Left lung (tissue), 10 donors: Measurements from ENCODE around the gene PROM1. TPM values are rescaled to one million over a fixed set of nuclear protein-coding genes. Genes with fewer than 3 reads are reported as not detected.

ENCODE experiments used
- ATAC-seq: fragments of 200-7000 bp; cut with Tn5 transposase; one replicate; pipeline ENCODE4 v1.9.1; 2020; ENCODE audit warnings: moderate library complexity
- DNase-seq, 4 donors: peaks; one replicate each; pipeline ENCODE4 v3.0.0-alpha.2; 2013 to 2020
- H3K27ac ChIP-seq, 2 donors: fragments of 200-600 bp; sonication (generic) in 1 of 2; one replicate each; pipeline versions ENCODE4 v1.5.0 to v1.8.0; 2020 to 2021
- H3K27me3 ChIP-seq, 2 donors: fragments of 200-600 bp; sonication (generic) in 1 of 2; one replicate each; pipeline versions ENCODE4 v1.5.0 to v1.8.0; 2020 to 2021
- H3K36me3 ChIP-seq, 2 donors: fragments of 200-600 bp; sonication (generic) in 1 of 2; one replicate each; pipeline versions ENCODE4 v1.5.0 to v1.8.0; 2020 to 2021
- H3K4me1 ChIP-seq, 2 donors: fragments of 200-600 bp; one replicate each; pipeline ENCODE4 v1.8.0; 2021
- H3K4me3 ChIP-seq, 2 donors: fragments of 200-600 bp; sonication (generic) in 1 of 2; one replicate each; pipeline versions ENCODE4 v1.5.0 to v1.8.0; 2020 to 2021; ENCODE audit warnings: mild to moderate bottlenecking in 1 of 2
- H3K9me3 ChIP-seq, 2 donors: fragments of 200-600 bp; sonication (generic) in 1 of 2; one replicate each; pipeline versions ENCODE4 v1.5.0 to v1.8.0; 2020 to 2021
- CTCF ChIP-seq, 2 donors: fragments of 200-600 bp; sonication (generic) in 1 of 2; IDR thresholded peaks; one replicate each; pipeline versions ENCODE4 v1.5.0 to v1.8.0; 2021; ENCODE audit warnings: antibody characterized with exemption in 2 of 2
- intact Hi-C, 2 donors: fragments of 100-400 bp; cut with DNase I; formaldehyde crosslinking; loops; one replicate each; pipeline versions ENCODE4 v1.11.2 to v1.14.2; 2022
- polyA plus RNA-seq, 6 donors: library from polyadenylated mRNA; unstranded; fragments of 120-200 nt; gene quantifications; one replicate each; pipeline ENCODE4 v1.2.1, GENCODE V29; 2013; ENCODE audit not compliant: insufficient read length in 6 of 6
- total RNA-seq, 2 donors: library from RNA; stranded (reverse); fragmentation: NEBNext Ultra II Directional; extraction: Animal tissue kit (Norgen Biotek cat#: 25700); gene quantifications; one replicate each; pipeline ENCODE4 v1.2.1, GENCODE V29; 2021
- donor health status: DM: no; HTN: yes; CAD: no.
- donor health status: DM: no; HTN: no; CAD: no.

PROM1 gene
- total and polyA plus RNA-seq, 8 donors: 11.2 to 37.1 (median 25.2) TPM; not detected in 1

DNA sequence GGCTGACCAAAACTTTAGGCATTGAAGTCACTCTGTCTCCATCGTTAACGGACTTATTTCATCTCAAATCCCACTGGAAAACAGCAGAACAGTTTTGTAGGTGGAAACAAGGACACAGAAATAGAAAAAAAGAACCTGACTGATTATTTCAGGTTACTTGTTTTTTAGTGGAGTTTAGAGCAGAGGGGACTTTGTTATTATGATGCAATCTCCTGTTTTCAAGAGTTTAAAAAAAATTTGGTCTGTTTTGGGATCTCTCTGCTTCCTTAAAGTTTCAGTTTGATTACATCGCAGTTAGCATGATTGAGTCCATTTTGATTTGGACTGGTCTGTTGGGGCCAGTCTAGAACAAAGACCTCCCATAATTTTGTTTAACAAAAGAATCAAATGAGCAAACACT lies 13.6 kb downstream of the PROM1 start:
- Histone ChIP-seq H3K36me3 (no peaks in the 10 kb centered on the region), H3K4me1 (no peaks in the 10 kb centered on the region), H3K4me3 (no peak overlapping the region), H3K27me3 (no peaks in the 10 kb centered on the region), H3K9me3 (no peaks in the 10 kb centered on the region), H3K27ac (no peak overlapping the region)
- intact Hi-C loops: no loop called here
- no peak for ATAC-seq
- TF ChIP-seq CTCF (IDR thresholded peaks at IDR 0.05): no peak
- no peak for DNase-seq

- TF ChIP-seq CTCF (IDR thresholded peaks at IDR 0.05): no peak
- ATAC-seq (no peak), DNase-seq (no peak)
- intact Hi-C loops: no loop called here
- no peaks in the 10 kb centered on the region for H3K36me3 ChIP-seq
- H3K27me3 ChIP-seq: no peaks in the 10 kb centered on the region
- no peaks in the 10 kb centered on the region for H3K4me1 ChIP-seq
- no peak overlapping the region for H3K4me3 ChIP-seq
- H3K9me3 ChIP-seq: no peaks in the 10 kb centered on the region
- H3K27ac ChIP-seq: no peak overlapping the region
Observed at GRCh38 chr4:16067515-16067914, 16.3 kb downstream of the PROM1 start.

DNA sequence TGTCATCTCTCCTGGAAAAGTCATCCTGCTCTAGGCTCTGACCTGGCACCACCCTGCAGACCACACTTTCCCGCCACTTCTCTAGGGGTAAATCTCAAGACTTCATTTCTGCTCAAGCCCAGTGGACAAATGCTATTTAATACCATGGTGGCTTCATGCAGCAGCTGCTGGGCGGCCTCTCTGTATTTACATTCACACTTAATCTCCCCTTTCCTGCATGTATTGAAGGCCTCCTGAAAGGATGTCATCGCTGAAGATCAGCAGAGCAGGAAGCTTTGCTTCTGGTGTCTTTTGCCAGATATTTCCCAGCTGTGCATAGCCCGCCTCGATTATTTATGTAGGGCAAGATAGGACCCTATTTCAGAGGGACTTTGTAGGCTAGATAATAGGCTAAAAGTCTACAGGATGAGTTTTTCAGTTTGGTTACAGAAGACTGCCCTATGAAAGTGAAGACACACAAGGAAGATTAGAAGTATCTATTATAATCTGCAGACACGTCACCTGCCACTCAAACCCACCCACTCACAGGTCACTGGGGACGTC lies 17.2 kb downstream of the PROM1 start:
- no peak for ATAC-seq
- no peak overlapping the region for H3K4me3 ChIP-seq
- no peak for TF ChIP-seq CTCF (IDR thresholded peaks at IDR 0.05)
- no peaks in the 10 kb centered on the region for H3K36me3 ChIP-seq
- DNase-seq: peak in 2 of 4 donors; percentile 56 to 73
- intact Hi-C loops: no loop called here
- no peaks in the 10 kb centered on the region for H3K27me3 ChIP-seq
- H3K9me3 ChIP-seq: no peaks in the 10 kb centered on the region
- no peak overlapping the region for H3K27ac ChIP-seq
- H3K4me1 ChIP-seq: no peaks in the 10 kb centered on the region

- no peak for ATAC-seq
- Histone ChIP-seq H3K27ac (no peak overlapping the region), H3K27me3 (no peaks in the 10 kb centered on the region), H3K36me3 (no peaks in the 10 kb centered on the region), H3K4me3 (no peak overlapping the region), H3K4me1 (no peaks in the 10 kb centered on the region), H3K9me3 (no peaks in the 10 kb centered on the region)
- no peak for DNase-seq
- no peak for TF ChIP-seq CTCF (IDR thresholded peaks at IDR 0.05)
- intact Hi-C loops: no loop called here
Observed at GRCh38 chr4:16065066-16065465, 18.8 kb downstream of the PROM1 start.

GRCh38 chr4:16062601-16063000 lies 21.2 kb downstream of the PROM1 start:
- intact Hi-C loops: no loop called here
- no peaks in the 10 kb centered on the region for H3K27me3 ChIP-seq
- TF ChIP-seq CTCF (IDR thresholded peaks at IDR 0.05): no peak
- no peak for ATAC-seq
- H3K9me3 ChIP-seq: no peaks in the 10 kb centered on the region
- H3K36me3 ChIP-seq: no peaks in the 10 kb centered on the region
- no peak overlapping the region for H3K27ac ChIP-seq
- H3K4me1 ChIP-seq: no peaks in the 10 kb centered on the region
- no peak overlapping the region for H3K4me3 ChIP-seq
- no peak for DNase-seq
